Measurements from ENCODE around the gene MRTFA. TPM values are rescaled to one million over a fixed set of nuclear protein-coding genes. Genes with fewer than 3 reads are reported as not detected.

MRTFA gene
- total RNA-seq, 1 donor from 2014 or later = 11.3 TPM

- Histone ChIP-seq H3K27ac (no peak overlapping the region), H3K4me1 (peaks cover 25% of the 10 kb centered on the region), H3K79me2 (ENCODE audit: low read depth) (peaks cover 34% of the 10 kb centered on the region), H3K4me2 (no peak overlapping the region), H3K9ac (no peak overlapping the region), H3K36me3 (no peaks in the 10 kb centered on the region), H3K27me3 (no peaks in the 10 kb centered on the region), H3K4me3 (no peak overlapping the region), H4K20me1 (ENCODE audit: low read depth) (no peaks in the 10 kb centered on the region), H3F3A (ENCODE audit: low read depth) (peaks cover 15% of the 10 kb centered on the region), H3K9me3 (ENCODE audit: low read depth) (no peaks in the 10 kb centered on the region), H2AFZ (replicated peaks) (no peak overlapping the region)
- Mint-ChIP-seq H3K27ac (no peak overlapping the region), H3K36me3 (peaks cover 1% of the 10 kb centered on the region), H3K4me1 (peaks cover 33% of the 10 kb centered on the region), H3K27me3 (ENCODE audit: insufficient read depth, low read depth) (no peaks in the 10 kb centered on the region), H3K9me3 (no peaks in the 10 kb centered on the region), H3K4me3 (no peak overlapping the region)
- no peak for TF ChIP-seq CTCF (IDR thresholded peaks at IDR 0.05)
- TF ChIP-seq EZH2phosphoT487 (IDR thresholded peaks at IDR 0.05) = no peak
- TF ChIP-seq EZH2 (IDR thresholded peaks at IDR 0.05) = no peak
- no peak for DNase-seq (ENCODE audit: low spot score)
Observed at GRCh38 chr22:40529821-40530220, 106.7 kb downstream of the MRTFA start.

- Histone ChIP-seq H3K27ac (no peak overlapping the region), H3K79me2 (ENCODE audit: low read depth) (peaks cover 34% of the 10 kb centered on the region), H3K4me1 (peaks cover 1% of the 10 kb centered on the region), H3K36me3 (no peaks in the 10 kb centered on the region), H2AFZ (replicated peaks) (no peak overlapping the region), H3K4me2 (no peak overlapping the region), H3K9me3 (ENCODE audit: low read depth) (no peaks in the 10 kb centered on the region), H4K20me1 (ENCODE audit: low read depth) (no peaks in the 10 kb centered on the region), H3K27me3 (no peaks in the 10 kb centered on the region), H3F3A (ENCODE audit: low read depth) (no peaks in the 10 kb centered on the region), H3K4me3 (no peak overlapping the region), H3K9ac (no peak overlapping the region)
- Mint-ChIP-seq H3K4me3 (no peak overlapping the region), H3K4me1 (peaks cover 7% of the 10 kb centered on the region), H3K9me3 (no peaks in the 10 kb centered on the region), H3K27me3 (ENCODE audit: insufficient read depth, low read depth) (no peaks in the 10 kb centered on the region), H3K27ac (no peak overlapping the region), H3K36me3 (peaks cover 12% of the 10 kb centered on the region)
- TF ChIP-seq EZH2phosphoT487 (IDR thresholded peaks at IDR 0.05) (no peak), CTCF (IDR thresholded peaks at IDR 0.05) (no peak), EZH2 (IDR thresholded peaks at IDR 0.05) (no peak)
- no peak for DNase-seq (ENCODE audit: low spot score)
Observed at GRCh38 chr22:40526960-40527359, 109.6 kb downstream of the MRTFA start.

GRCh38 chr22:40525250-40525884, 111.2 kb downstream of the MRTFA start:
- peak; percentile 41 for DNase-seq (ENCODE audit: low spot score)
- H3K4me3 ChIP-seq = no peak overlapping the region
- Mint-ChIP-seq H3K36me3 (peaks cover 14% of the 10 kb centered on the region), H3K27ac (no peak overlapping the region), H3K27me3 (ENCODE audit: insufficient read depth, low read depth) (no peaks in the 10 kb centered on the region), H3K9me3 (peaks cover 3% of the 10 kb centered on the region), H3K4me3 (no peak overlapping the region), H3K4me1 (peaks cover 3% of the 10 kb centered on the region)
- H2AFZ ChIP-seq (replicated peaks) = no peak overlapping the region
- no peaks in the 10 kb centered on the region for H3K27me3 ChIP-seq
- no peak overlapping the region for H3K27ac ChIP-seq
- H3F3A ChIP-seq (ENCODE audit: low read depth) = no peaks in the 10 kb centered on the region
- no peaks in the 10 kb centered on the region for H3K9me3 ChIP-seq (ENCODE audit: low read depth)
- TF ChIP-seq CTCF (IDR thresholded peaks at IDR 0.05) = peak; percentile 86
- TF ChIP-seq EZH2phosphoT487 (IDR thresholded peaks at IDR 0.05) = no peak
- TF ChIP-seq EZH2 (IDR thresholded peaks at IDR 0.05) = no peak
- no peaks in the 10 kb centered on the region for H4K20me1 ChIP-seq (ENCODE audit: low read depth)
- no peak overlapping the region for H3K4me2 ChIP-seq
- H3K79me2 ChIP-seq (ENCODE audit: low read depth) = peaks cover 22% of the 10 kb centered on the region
- H3K9ac ChIP-seq = no peak overlapping the region
- no peaks in the 10 kb centered on the region for H3K4me1 ChIP-seq
- no peaks in the 10 kb centered on the region for H3K36me3 ChIP-seq
